PC-9 (cell line): Measurements from ENCODE around the gene RUNX1.

ENCODE experiments used
- EZH2 ChIP-seq: fragments of 200-600 bp; sonication (generic); IDR thresholded peaks from 2 replicates; pipeline ENCODE4 v1.8.0; 2017; ENCODE audit warnings: antibody characterized with exemption, low read depth
- TF ChIP-seq, protein P1 (sequence below): fragments of 200-600 bp; sonication (generic); conservative IDR thresholded peaks from 2 replicates; pipeline ENCODE4 v1.6.1; 2017; ENCODE audit warnings: mixed run types, antibody characterized with exemption, mild to moderate bottlenecking, moderate library complexity

DNA sequence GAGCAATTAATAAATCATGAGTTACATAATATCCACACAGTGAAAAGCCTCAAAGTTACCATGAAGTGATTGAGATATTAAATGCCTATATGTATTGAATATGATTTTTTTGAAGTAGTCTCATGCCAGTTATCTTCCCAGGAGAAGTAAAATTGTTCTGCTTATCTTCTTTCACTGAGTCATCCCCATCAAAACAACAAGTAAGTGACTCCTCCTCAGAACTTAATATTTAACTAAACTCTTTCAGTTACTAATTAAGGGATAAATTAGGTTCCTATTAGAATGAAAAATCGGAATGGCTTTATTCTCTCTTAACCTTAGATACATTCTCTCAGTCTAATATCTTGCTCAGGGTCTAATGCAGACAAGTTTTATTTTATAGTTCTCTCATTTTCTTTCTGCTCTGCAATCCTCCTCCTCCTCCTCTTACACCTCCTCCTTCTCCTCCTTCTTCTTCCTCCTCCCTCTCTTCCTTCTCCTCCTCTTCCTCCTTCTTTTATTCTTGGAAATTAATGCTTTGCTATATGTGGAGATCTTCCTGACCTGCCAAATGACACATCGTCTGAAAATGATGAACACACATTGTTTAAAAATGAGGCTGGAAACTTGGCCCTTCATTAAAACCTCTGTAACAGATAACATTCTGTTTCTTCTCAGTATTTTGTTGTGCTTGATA is 110.9 kb downstream of the RUNX1 start:
- TF ChIP-seq, protein P1, sequence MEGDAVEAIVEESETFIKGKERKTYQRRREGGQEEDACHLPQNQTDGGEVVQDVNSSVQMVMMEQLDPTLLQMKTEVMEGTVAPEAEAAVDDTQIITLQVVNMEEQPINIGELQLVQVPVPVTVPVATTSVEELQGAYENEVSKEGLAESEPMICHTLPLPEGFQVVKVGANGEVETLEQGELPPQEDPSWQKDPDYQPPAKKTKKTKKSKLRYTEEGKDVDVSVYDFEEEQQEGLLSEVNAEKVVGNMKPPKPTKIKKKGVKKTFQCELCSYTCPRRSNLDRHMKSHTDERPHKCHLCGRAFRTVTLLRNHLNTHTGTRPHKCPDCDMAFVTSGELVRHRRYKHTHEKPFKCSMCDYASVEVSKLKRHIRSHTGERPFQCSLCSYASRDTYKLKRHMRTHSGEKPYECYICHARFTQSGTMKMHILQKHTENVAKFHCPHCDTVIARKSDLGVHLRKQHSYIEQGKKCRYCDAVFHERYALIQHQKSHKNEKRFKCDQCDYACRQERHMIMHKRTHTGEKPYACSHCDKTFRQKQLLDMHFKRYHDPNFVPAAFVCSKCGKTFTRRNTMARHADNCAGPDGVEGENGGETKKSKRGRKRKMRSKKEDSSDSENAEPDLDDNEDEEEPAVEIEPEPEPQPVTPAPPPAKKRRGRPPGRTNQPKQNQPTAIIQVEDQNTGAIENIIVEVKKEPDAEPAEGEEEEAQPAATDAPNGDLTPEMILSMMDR = no peak
- no peak for TF ChIP-seq EZH2
